ENCODE results near the gene ATG7. TPM values are rescaled to one million over a fixed set of nuclear protein-coding genes. Genes with fewer than 3 reads are reported as not detected.
A peak's percentile ranks its signal among the peaks of the same experiment; 100 is the strongest.

The ATG7 gene
- total and polyA plus RNA-seq, 9 donors, result 10.2 to 54.5 (median 37.4) TPM

GRCh38 chr3:11273891-11274291 lies 1.7 kb downstream of the ATG7 start:
- H3K4me1 ChIP-seq (ENCODE audit: insufficient read depth), result peaks cover 2% of the 10 kb centered on the region
- DNase-seq, result no peak
- H3K27ac ChIP-seq, result no peak overlapping the region
- no peaks in the 10 kb centered on the region for H3K36me3 ChIP-seq
- 87 to 90% (median 89%) methylated on average over 5 of the region's 5 CpGs for WGBS, 3 donors
- H3K9me3 ChIP-seq, result no peaks in the 10 kb centered on the region
- H3K27me3 ChIP-seq, result no peaks in the 10 kb centered on the region
- intact Hi-C loops (cut with DNase I), result no loop called here
- H3K4me3 ChIP-seq, result no peak overlapping the region
- TF ChIP-seq CTCF (IDR thresholded peaks at IDR 0.05), result no peak
- TF ChIP-seq POLR2A (IDR thresholded peaks at IDR 0.05), result no peak
- no peak for TF ChIP-seq EP300 (IDR thresholded peaks at IDR 0.05)

- Histone ChIP-seq H3K27me3 (no peaks in the 10 kb centered on the region), H3K4me1 (ENCODE audit: insufficient read depth) (peaks cover 2% of the 10 kb centered on the region), H3K27ac (no peak overlapping the region), H3K36me3 (no peaks in the 10 kb centered on the region), H3K4me3 (no peak overlapping the region), H3K9me3 (no peaks in the 10 kb centered on the region)
- 82 to 85% (median 83%) methylated on average over 6 of the region's 6 CpGs for WGBS, 3 donors
- intact Hi-C loops (cut with DNase I), result no loop called here
- DNase-seq, result no peak
- no peak for TF ChIP-seq EP300 (IDR thresholded peaks at IDR 0.05)
- TF ChIP-seq POLR2A (IDR thresholded peaks at IDR 0.05), result no peak
- no peak for TF ChIP-seq CTCF (IDR thresholded peaks at IDR 0.05)
Measured at GRCh38 chr3:11274566-11275142, 2.5 kb downstream of the ATG7 start.

GRCh38 chr3:11275926-11276325 lies 3.7 kb downstream of the ATG7 start:
- H3K4me3 ChIP-seq, result no peak overlapping the region
- no peaks in the 10 kb centered on the region for H3K36me3 ChIP-seq
- TF ChIP-seq EP300 (IDR thresholded peaks at IDR 0.05), result no peak
- intact Hi-C loops (cut with DNase I), result no loop called here
- H3K4me1 ChIP-seq (ENCODE audit: insufficient read depth), result peaks cover 2% of the 10 kb centered on the region
- H3K27me3 ChIP-seq, result no peaks in the 10 kb centered on the region
- H3K27ac ChIP-seq, result no peak overlapping the region
- no peaks in the 10 kb centered on the region for H3K9me3 ChIP-seq
- WGBS, 3 donors, result 39 to 90% (median 44%) methylated on average over 1 to 2 of the region's 2 CpGs
- DNase-seq, result no peak

- H3K4me1 ChIP-seq (ENCODE audit: insufficient read depth), result peaks cover 2% of the 10 kb centered on the region
- no peak for DNase-seq
- no peaks in the 10 kb centered on the region for H3K27me3 ChIP-seq
- H3K9me3 ChIP-seq, result no peaks in the 10 kb centered on the region
- TF ChIP-seq EP300 (IDR thresholded peaks at IDR 0.05) (no peak), POLR2A (IDR thresholded peaks at IDR 0.05) (no peak), CTCF (IDR thresholded peaks at IDR 0.05) (no peak)
- no peak overlapping the region for H3K27ac ChIP-seq
- intact Hi-C loops (cut with DNase I), result no loop called here
- WGBS, 3 donors, result 91 to 94% (median 92%) methylated on average over 2 of the region's 2 CpGs
- no peaks in the 10 kb centered on the region for H3K36me3 ChIP-seq
- no peak overlapping the region for H3K4me3 ChIP-seq
Measured at GRCh38 chr3:11276901-11277300, 4.7 kb downstream of the ATG7 start.

- Histone ChIP-seq H3K9me3 (no peaks in the 10 kb centered on the region), H3K27me3 (no peaks in the 10 kb centered on the region), H3K4me1 (ENCODE audit: insufficient read depth) (peaks cover 12% of the 10 kb centered on the region), H3K27ac (peak overlapping the region in 1 of 2 donors; percentile 41), H3K4me3 (no peak overlapping the region), H3K36me3 (no peaks in the 10 kb centered on the region)
- peak; percentile 48 to 74 (median 69) for DNase-seq
- whole genome bisulfite sequencing, 3 donors, result 9 to 13% (median 10%) methylated on average over 5 of the region's 5 CpGs
- intact Hi-C loops (cut with DNase I), result no loop called here
- no peak for TF ChIP-seq EP300 (IDR thresholded peaks at IDR 0.05)
- no peak for TF ChIP-seq POLR2A (IDR thresholded peaks at IDR 0.05)
- TF ChIP-seq CTCF (IDR thresholded peaks at IDR 0.05), result no peak
Measured at GRCh38 chr3:11282250-11283138, 10.3 kb downstream of the ATG7 start.
